ENCODE results near the gene FAM170B. TPM values are rescaled to one million over a fixed set of nuclear protein-coding genes. Genes with fewer than 3 reads are reported as not detected.

The FAM170B gene
- polyA plus RNA-seq, 1 of the 3 experiments (the other 2 are of a cell fraction) = not detected

GRCh38 chr10:49113741-49114141 is 20.1 kb downstream of the FAM170B start:
- Histone ChIP-seq H3K27me3 (ENCODE audit: insufficient read depth) (no peaks in the 10 kb centered on the region), H3F3A (replicated peaks; ENCODE audit: insufficient read depth) (no peaks in the 10 kb centered on the region), H2AFZ (ENCODE audit: low read depth) (no peak overlapping the region), H3K36me3 (replicated peaks in 1 of 2; ENCODE audit: control insufficient read depth in 1 of 2, insufficient read depth in 2 of 2, low read length in 1 of 2) (no peaks in the 10 kb centered on the region), H3K4me2 (no peak overlapping the region), H3K4me3 (ENCODE audit: low read depth in 2 of 2, low read length in 1 of 2) (no peak overlapping the region), H3K4me1 (ENCODE audit: control insufficient read depth in 1 of 2, insufficient read depth in 2 of 2, low read depth in 1 of 2, low read length in 1 of 2) (peaks cover 0 to 48% of the 10 kb centered on the region in 2 experiments; a peak in 2 of 4 replicates), H3K9ac (no peak overlapping the region), H3K9me3 (no peaks in the 10 kb centered on the region), H4K20me1 (ENCODE audit: insufficient read depth) (no peaks in the 10 kb centered on the region), H3K27ac (ENCODE audit: low read depth in 2 of 2, low read length in 1 of 2) (no peak overlapping the region), H3K79me2 (ENCODE audit: insufficient read depth) (no peaks in the 10 kb centered on the region), H3K9me2 (no peaks in the 10 kb centered on the region)
- no peak for DNase-seq
- 73% methylated on average over 2 of the region's 3 CpGs for WGBS (ENCODE audit: low lambda C conversion rate)
- ChIA-PET CTCF (interaction anchor here (0.6 to 1.9 kb wide), 10 partner anchors 10 to 456 kb away, joined by 3 to 6 read pairs (median 3); no protein-coding TSS in a partner anchor), POLR2A (no interaction called here)
- TF ChIP-seq SMC3 (IDR thresholded peaks at IDR 0.05; ENCODE audit: low read depth, low read length) (no peak), GATA2 (CRISPR knock-in tag; IDR thresholded peaks at IDR 0.05) (no peak), CHD2 (IDR thresholded peaks at IDR 0.05; ENCODE audit: low read length, partially characterized antibody) (no peak), TCF12 (IDR thresholded peaks at IDR 0.05) (no peak), RXRA (IDR thresholded peaks at IDR 0.05; ENCODE audit: borderline replicate concordance, low read depth) (no peak), IRF3 (IDR thresholded peaks at IDR 0.05; ENCODE audit: low read depth, low read length) (no peak), RAD21 (IDR thresholded peaks at IDR 0.05; ENCODE audit: low read length) (no peak), ZBTB33 (IDR thresholded peaks at IDR 0.05; ENCODE audit: borderline replicate concordance, low read depth) (no peak), REST (IDR thresholded peaks at IDR 0.05; ENCODE audit: low read depth, low read length) (no peak), CTCF (IDR thresholded peaks at IDR 0.05) (no peak), MXI1 (IDR thresholded peaks at IDR 0.05; ENCODE audit: low read depth, low read length) (no peak), MAX (IDR thresholded peaks at IDR 0.05; ENCODE audit: low read depth) (no peak), NFIC (IDR thresholded peaks at IDR 0.05; ENCODE audit: borderline replicate concordance) (no peak), EP300 (IDR thresholded peaks at IDR 0.05; ENCODE audit: borderline replicate concordance in 1 of 2, low read depth in 1 of 2, low read length in 1 of 2) (no peak), POLR2AphosphoS5 (IDR thresholded peaks at IDR 0.05; ENCODE audit: low read depth, low read length) (no peak), FOXJ3 (CRISPR knock-in tag; IDR thresholded peaks at IDR 0.05) (no peak)

Measured in SK-N-SH (cell line).